Left lobe of liver (tissue), 2 donors: ENCODE measurements around the gene MAT2A. TPM values are rescaled to one million over a fixed set of nuclear protein-coding genes. Genes with fewer than 3 reads are reported as not detected.

Experiments used
- ATAC-seq: fragments of 200-7000 bp; cut with Tn5 transposase; one replicate; pipeline ENCODE4 v1.9.1; 2020; ENCODE audit warnings: mild to moderate bottlenecking, moderate library complexity
- DNase-seq: peaks from one replicate; pipeline ENCODE4 v3.0.0-alpha.2; 2020; ENCODE audit warnings: low spot score
- total RNA-seq: library from RNA; stranded (reverse); gene quantifications from one replicate; pipeline ENCODE4 v1.2.1, GENCODE V29; 2021
- donor health status: DM: no; HTN: no; CAD: no; lungs with moderate emphysema.
- donor health status: DM: no; HTN: yes; CAD: no.

The MAT2A gene
- total RNA-seq = 76.6 TPM

- ATAC-seq = peak; percentile 86
- DNase-seq = peak; percentile 95
Observed at GRCh38 chr2:85538507-85539360, at the start of gene MAT2A. Gene MAT2A, plus strand, starts transcription at chr2:85539168. Its CDS starts 120 bp downstream, at chr2:85539288.

DNA sequence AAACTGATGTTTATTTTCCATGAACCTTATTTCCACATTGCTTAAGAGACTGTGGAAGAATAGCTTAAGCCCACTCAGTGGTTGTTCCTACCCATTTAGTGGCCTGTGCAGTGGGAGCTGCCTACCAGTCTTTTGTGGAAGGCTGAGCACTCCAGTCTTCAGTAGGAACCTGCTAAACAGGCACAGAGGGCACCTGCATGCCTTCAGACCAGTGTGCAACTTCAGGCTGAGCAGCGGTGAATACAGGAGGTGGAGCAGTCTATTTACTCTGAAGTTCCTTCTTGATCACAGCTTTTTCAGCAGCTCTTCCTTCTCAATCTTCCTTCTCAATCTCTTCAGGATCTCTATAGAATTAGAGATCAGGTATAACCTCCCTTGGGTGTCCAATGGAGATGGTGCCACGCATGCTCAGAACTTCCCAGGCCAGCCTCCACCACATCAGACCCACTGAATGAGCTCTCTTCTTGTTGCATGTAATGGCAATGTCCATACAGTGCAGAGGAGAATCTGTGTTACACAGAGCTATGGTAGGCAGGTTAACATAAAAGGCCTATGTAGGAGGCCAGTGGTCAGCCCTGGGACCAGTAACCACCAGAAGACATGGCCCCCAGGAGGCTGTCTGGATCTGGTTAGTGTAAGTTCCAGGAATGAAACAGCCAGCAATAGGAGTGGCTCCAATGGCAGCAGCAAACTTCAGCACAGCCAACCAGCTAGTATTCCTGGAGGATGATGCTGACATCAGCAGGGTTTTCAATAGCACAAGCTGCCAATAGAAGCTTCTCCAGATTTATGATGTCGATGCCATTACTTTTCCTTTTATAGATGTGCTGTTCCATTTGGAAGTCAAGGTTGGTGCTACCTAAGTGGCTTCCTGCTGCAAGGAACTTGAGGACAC lies 47.9 kb upstream of the MAT2A start:
- DNase-seq (no peak), ATAC-seq (no peak)

- no peak for ATAC-seq
- DNase-seq = no peak
Observed at GRCh38 chr2:85496436-85496835, 42.5 kb upstream of the MAT2A start.

DNA sequence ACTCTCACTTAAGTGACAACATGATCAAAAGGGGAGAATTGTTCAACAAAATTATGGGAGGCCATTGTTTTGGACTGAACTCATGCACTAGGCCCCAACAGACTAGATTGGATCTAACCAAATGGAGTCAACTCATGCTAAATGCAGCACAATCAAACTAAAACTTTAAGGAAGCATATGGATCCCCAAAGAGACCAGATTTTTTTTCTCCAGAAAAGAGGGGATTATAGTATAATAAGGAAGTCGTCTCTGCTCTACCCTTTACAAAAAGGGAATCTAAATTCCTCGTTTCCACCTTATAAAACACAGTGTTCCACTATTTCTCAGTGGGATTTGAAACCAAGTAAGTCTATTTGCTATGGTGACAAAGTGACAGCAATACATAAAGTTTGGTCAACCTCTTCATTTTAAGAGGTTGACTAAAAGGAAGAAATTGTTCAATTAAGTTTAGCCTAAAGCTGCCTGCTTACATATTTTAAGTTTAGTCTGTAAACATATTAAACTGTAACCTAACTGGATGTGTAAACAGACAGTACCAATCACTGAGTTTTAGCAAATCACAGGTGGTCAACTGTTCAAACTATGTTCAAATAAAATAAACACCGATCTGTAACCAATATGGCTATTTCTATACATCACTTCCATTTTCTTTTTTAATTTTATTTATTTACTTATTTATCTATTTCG lies 40.9 kb upstream of the MAT2A start:
- no peak for ATAC-seq
- no peak for DNase-seq

DNA sequence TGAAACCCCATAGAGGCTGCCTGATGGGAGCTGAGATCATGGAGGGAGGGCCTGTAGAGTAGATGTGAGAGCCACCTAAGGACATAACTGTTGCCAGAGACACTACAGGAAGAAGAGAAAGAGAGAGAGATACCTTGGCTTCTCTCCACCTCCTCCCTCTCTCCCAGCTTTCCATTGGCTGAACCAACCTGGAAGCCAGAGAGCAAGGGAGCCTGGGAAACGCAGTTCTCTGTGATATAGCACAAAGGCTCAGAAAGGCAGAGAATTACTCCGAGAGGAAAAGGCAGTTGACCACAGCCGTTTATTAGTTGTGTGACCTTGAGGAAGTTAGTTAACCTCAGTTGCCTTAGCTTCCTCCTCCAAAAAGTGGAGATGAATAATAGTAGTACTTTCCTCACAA lies 37.7 kb upstream of the MAT2A start:
- no peak for DNase-seq

DNA sequence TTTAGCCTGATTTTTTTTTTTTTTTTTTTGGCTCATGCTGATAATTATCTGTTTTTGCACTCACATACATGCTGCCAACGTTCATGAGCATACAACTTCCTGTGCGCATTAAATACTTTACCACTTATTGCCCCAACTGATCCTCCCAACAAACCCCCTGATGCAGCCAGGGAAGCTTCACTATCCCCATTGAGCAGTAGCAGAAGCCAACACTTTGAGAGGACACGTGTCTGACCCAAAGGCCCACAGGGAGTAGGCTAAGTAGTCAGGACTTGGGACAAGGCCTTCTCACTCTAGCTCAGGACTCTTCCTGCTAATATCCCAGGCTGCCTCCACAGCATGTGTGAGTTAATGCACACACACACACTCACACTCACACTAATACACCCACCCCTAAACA lies 36.2 kb upstream of the MAT2A start:
- no peak for DNase-seq
- ATAC-seq = peak; percentile 19

More for the DNA sequence above, 37.7 kb upstream of the MAT2A start:
- no peak for ATAC-seq

GRCh38 chr2:85503168-85503850 lies 35.7 kb upstream of the MAT2A start:
- DNase-seq (peak; percentile 67), ATAC-seq (peak; percentile 82)

DNA sequence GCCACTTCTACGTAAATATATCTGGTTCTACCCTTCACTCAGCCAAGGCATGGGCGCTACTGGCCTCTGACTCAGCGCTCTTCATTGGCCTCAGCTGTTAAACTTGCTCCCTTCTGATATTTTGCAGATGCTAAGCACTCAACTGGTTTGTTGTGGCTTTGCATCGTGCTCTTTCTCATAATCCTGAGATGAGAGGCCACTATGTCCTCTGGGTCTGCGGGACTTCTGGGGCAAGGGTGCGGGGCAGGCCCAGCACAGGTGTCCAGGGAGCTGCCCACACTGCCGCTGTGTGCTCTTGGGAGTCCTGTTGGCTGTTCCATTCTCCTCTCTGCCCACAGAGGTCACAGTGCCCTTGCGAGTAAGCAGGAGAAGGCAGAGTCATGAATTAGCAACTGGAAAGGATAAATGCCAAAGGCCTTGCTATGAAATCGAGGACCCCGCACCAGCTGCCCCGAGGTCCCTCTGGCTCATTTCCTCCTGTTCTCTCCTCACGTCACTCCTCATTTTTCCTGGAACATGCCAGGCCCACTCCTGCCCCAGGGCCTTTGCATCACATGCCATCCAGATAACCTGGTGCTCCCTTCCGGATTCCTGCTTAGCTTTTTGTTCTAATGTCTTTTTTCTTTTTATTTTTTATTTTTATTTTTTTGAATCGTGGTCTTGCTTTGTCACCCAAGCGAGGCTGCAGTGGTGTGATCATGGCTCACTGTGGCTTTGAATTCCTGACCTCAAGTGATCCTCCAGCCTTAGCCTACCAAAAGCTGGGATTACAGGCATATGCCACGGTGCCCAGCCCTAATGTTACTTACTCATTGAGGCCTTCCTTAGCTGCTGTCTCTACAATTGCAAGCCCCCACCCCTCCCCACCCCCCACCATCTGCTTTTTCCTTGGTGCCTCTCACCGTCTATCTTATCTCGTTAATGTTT lies 34.9 kb upstream of the MAT2A start:
- no peak for DNase-seq
- ATAC-seq = peak; percentile 41

DNA sequence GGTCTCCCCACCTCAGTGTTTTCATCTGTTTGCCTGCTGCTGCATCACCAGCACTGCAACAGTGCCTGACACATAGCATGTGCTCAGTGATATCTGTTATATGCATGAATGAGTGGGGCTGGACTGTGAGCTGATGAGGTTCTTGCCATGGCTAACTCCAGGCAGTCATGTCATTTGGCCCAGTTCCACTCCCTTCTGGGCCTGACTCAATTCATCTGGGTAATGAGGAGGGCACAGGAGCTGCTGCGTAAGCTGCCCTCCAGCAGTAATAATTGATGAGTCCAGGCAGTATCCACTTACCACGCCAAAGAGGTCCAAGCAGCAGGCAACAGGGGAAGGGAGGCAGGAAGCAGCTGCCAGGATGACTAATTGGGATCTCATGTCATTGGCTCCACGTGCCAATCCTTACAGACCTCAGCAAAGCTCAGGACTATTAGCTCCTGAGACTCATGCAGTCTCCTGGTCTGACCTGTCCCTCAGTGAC lies 34.1 kb upstream of the MAT2A start:
- ATAC-seq = no peak
- no peak for DNase-seq

DNA sequence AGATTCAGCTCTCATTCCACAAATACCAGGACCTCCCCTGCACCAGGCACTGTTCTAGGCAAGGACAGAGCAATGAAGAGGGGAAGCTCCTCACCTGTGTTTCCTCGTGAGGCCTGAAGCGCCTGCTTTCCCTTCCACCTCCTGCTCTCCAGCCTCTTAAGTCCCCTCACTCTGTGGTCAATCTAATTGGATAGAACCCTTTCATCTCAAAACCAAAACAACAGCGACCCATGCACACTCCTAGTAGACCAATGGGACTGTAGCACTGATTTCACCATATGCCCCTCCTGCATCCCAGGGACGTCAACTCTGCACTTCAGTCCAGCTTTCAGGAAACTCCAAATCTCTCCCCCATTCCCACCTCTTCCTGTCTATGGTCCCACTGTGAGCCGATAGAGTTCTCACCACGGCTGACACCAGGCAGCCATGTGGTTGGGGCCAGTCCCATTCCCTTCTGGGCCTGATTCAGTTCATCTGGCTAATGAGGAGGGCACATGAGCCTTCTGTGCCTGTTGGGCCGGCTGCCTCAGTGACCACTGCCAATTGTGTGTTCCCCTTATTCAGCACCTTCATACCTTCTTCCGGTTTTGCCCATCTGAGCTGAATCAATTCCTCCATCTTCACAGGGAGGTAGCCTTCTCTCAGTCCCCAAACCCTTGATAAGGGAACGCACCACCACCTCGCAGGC lies 33.3 kb upstream of the MAT2A start:
- DNase-seq = no peak
- no peak for ATAC-seq

GRCh38 chr2:85506768-85507181 lies 32.2 kb upstream of the MAT2A start:
- DNase-seq (no peak), ATAC-seq (no peak)

GRCh38 chr2:85511008-85511811 lies 27.8 kb upstream of the MAT2A start:
- ATAC-seq (peak; percentile 53), DNase-seq (no peak)

DNA sequence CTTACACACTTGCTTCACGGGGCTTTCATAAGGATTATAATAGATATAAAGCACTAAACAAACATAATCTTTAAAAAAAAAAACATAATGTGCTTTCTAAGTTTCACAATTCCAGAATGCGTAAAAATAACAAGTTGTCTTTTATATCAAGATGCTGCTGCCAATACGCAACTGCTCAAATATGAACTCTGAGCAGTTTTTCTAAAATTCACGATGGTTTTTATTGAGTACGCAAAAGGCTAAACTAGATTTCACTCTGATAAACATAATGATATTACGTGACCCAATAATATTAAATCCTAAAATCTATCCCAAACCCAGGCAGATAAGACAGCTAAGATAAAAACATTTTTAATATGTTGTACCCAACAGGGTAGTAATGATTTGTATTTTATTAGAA lies 24.6 kb upstream of the MAT2A start:
- no peak for ATAC-seq

DNA sequence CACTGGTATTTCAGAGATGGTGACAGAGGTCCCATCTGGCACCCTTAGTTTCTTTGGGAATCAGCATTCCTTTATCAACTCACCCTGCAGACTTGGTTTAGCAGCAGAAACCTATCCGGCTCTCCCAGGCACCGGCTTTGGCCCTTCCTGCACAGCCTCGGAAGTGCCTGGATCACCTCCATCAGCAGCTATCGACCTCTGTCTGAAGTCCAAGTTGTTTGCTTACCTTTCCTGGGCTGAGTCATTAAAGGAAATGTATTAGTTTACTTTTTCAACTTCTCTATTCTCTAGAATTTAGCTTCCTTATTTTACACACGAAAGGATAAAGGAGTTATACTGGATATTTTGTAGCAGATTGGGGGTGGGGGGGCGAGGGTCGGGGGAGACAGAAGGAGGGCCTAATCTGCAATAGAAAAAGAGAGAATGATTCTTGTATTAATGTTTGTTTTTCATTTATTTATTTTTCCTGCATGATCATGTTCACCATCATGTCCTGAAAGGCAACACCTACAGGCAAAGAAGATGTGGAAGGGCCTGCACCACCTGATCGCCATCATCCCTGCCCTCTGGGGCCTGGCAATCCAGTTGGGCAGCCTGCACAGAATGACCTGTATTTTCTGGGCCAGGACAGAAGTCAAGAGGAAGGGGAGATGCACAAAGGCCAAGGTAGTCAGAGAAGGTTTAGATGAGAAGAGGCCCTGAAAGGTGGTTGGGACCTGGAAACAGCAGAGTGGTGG lies 22.1 kb upstream of the MAT2A start:
- DNase-seq (peak; percentile 77), ATAC-seq (peak; percentile 96)

More for the DNA sequence above, 24.6 kb upstream of the MAT2A start:
- no peak for DNase-seq

- DNase-seq = no peak
- no peak for ATAC-seq
Observed at GRCh38 chr2:85522090-85522647, 16.8 kb upstream of the MAT2A start.

DNA sequence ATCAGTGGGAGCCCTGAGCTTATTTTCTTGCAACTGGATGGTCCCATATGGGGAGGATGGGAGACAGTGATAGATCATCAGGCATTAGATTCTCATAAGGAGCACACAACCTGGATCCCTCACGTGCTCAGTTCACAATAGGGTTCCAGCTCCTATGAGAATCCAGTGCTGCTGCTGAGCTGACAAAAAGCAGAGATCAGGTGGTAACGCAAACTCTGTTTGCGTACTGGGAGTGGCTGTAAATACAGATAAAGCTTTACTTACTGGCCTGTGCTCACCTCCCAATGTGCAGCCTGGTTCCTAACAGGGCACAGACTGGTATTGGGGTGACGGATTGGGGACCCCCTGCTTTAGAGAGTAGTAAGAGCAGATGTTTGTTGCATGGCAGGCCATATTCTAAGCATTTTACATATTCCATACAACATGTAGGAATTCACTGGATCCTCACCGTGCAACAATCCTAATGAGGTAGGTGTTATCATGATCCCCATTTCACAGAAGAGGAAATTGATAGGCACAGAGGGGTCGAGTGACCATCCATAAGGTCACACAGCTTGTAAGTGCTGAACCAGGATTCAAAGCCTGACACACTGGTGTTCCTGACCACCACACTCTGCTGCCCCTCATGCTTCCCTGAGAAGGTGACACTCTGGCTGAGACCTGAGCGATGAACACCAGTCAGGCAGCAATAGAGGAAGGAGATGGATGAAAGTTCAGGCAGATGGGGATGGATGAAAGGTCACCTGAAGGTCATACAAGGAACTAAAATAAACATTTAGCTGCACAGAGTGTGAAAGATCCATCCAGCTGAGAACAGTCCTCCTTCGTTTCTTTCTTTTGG lies 15.7 kb upstream of the MAT2A start:
- ATAC-seq (peak; percentile 53), DNase-seq (no peak)
